ENCODE measurements around the gene DNAJB14.

The DNAJB14 gene

DNA sequence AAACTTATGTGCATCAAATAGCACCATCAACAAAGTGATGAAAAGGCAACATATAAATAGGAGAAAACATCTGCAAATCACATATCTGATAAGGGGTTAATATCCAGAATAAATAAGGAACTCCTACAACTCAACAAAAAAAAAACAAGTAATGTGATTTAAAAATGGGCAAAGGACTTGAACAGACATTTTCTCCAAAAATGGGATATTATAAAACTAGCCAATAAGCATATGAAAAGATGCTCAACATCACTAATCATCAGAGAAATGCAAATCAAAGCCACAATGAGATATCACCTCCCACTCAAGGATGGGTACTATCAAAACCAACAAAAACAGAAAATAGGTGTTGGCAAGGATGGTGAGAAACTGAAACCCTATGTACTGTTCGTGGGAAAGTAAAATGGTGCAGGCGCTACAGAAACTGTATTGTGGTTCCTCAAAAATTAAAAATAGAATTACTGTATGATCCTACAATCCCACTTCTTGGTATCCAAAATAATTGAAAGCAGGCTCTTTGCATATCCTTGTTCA lies 2.4 kb downstream of the DNAJB14 start:
- DNase-seq (ENCODE audit: low read depth): no peak

GRCh38 chr4:99938243-99938753 lies 8.1 kb downstream of the DNAJB14 start:
- DNase-seq (ENCODE audit: low read depth): no peak

GRCh38 chr4:99934891-99935290 lies 11.5 kb downstream of the DNAJB14 start:
- no peak for DNase-seq (ENCODE audit: low read depth)

DNA sequence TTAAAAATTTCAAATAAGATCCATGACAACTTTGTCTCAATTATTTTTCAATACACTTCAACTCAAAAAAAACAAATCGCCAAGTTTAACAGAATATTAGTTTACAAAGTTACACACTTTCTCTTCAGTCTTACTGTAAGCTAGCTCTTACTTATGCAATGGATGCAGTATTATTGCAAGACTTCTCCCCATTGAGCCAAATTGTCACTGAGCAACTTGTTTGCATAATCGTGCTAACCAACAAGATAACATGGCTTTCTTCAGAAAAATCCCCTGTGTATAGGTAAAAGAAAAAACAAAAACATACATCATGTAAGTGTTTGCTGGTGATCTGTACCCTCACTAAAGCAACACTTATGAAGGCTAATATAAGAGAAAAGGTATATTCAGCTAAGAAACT lies 18.9 kb downstream of the DNAJB14 start:
- no peak for DNase-seq (ENCODE audit: low read depth)

GRCh38 chr4:99921174-99921573 lies 25.2 kb downstream of the DNAJB14 start:
- DNase-seq (ENCODE audit: low read depth): no peak

DNA sequence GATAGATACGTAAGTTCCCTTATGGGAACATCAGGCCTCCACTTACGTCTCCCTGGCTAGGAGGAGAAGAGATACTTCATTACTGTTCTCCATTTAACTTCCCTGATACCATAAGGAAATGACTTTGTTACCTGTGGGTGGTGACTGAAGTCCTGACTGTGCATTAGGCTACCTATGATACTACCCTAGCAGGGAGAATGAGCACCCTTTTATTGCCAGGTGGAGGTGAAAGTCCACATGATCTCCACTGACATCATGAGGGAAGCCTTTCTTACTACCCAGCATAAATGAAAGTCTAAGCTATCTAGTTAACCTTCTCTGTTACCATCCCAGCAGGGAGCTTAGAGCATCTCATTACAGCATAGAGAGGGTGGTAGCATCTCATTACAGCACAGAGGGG lies 27.8 kb downstream of the DNAJB14 start:
- DNase-seq (ENCODE audit: low read depth): no peak

GRCh38 chr4:99917575-99917974 lies 28.8 kb downstream of the DNAJB14 start:
- DNase-seq (ENCODE audit: low read depth): no peak

DNA sequence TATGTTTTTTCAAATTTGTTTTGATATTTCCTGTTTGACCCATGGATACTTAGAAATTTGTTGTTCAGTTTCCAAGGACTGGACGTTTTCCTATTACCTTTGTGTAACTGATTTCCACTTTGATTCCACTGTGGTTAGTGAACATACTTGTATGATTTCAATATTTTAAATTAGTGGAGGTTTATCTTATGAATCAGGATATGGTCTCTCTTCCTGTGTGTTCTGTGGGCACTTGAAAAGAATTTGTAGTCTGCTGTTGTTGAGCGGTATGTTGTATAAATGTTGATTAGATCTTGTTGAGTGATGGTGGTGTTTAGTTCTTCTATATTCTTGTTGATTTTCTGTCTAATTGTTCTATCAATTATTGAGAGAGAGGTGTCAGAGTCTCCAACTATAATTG lies 31.0 kb downstream of the DNAJB14 start:
- DNase-seq (ENCODE audit: low read depth): no peak

DNA sequence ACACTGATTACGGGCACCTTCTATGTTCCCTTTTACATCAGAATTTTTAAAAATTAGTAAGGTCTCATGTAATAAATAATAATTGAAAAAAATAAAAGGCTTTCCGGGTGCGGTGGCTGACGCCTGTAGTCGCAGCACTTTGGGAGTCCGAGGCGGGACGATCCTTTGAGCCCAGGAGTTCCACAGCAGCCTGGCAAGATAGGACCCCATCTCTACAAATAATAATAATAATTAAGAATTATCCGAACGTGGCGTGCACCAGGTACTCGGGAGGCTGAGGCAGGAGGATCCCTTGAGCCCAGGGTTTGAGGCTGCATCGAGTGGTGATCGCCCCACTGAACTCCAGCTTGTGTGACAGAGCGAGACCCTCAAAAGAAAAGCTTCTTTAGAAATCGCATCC lies 51.4 kb downstream of the DNAJB14 start:
- DNase-seq (ENCODE audit: low read depth): no peak

- no peak for DNase-seq (ENCODE audit: low read depth)
These were observed 52.0 kb downstream of the DNAJB14 start, which contains the start of gene LAMTOR3 for GRCh38 chr4:99894161-99894997. TSS of gene LAMTOR3 (minus strand) at chr4:99894427. CDS start at chr4:99893963, 464 bp downstream.

DNA sequence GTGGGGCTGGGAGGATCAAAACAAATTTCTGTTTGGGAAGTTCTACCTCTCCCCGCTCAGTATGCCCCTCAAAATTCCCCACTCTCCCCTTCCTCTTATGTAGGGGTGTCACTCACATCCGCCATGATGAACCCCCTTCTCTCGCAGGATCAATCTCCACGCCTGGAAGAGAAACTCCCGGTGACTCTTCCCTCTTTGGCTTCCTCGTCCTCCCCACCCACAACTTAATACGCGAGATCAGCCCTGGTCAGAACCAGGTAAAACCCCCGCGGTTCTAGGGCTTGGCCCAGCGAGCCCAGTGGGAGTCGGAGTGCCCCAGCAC lies 52.6 kb downstream of the DNAJB14 start:
- no peak for DNase-seq (ENCODE audit: low read depth)

DNA sequence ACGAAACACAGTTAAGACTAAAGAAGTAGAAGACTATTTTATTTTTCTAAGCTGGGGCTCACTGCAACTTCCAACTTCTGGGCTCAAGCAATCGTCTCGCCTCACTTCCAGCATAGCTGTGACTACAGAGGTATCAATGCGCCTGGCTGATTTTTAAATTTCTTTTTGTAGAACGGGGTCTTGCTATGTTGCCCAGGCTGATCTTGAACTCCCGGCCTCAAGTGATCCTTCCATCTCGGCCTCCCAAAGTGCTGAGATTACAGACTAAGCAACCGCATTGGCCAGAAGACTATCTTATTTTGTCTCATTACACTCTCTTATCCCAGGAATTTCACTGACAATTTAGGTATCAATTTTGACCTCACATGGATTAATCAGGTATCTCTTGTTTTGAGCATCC lies 53.4 kb downstream of the DNAJB14 start:
- no peak for DNase-seq (ENCODE audit: low read depth)

DNA sequence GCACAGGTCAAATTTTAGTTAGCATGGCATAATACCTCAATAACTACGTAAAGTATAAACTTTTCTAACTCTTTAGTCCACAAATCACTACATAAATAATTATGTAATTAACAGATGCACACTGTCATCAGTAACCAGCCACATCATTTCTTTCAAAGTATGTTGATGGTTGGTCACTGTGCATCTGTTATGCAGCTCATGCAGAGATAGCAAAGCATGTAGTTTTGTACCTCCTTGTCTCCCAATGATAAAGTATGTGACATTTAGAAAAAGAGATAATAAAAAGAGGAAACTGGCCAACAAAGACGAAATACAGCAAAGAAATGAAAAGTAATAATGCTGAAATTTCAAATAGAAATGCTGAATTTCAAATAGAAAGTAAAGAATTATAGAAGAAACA lies 55.1 kb downstream of the DNAJB14 start:
- no peak for DNase-seq (ENCODE audit: low read depth)

DNA sequence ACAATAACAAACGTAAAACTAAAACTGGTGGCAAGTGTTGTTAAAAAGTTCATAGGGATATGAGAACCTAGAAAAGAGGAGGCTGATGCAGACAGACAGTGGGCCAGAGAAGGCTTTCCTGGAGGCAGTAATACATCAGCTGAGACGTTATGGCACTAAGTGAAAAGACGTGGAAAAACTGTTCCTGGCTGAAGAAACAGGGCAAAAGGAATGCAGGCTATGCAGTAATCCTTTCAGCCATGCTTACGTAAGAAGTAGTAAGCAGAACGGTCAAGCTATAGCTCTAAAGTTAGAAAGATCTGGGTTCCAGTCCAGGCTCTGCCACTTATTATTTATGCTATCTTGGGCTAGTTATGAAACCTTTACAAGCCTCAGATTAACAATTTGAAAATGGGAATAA lies 58.6 kb downstream of the DNAJB14 start:
- no peak for DNase-seq (ENCODE audit: low read depth)

DNA sequence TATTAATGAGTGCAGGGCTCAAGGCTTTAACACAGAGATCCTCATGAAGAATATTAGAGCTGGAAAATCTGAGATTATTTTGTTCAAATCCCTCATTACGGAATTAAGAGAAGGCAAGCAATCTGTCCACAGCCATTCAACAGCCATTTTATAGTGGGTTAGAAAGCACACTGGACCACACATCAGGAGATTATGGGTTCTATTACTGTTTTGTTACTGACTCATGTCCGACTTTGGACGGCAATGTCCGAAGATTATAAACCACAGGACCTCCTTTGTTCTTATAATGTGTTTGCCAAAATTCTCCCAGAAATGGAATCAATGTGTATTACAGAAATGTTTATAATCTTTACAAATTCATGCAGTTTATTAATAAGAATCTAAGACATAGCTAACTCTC lies 60.3 kb downstream of the DNAJB14 start:
- DNase-seq (ENCODE audit: low read depth): no peak

GRCh38 chr4:99885687-99886086 lies 60.7 kb downstream of the DNAJB14 start:
- no peak for DNase-seq (ENCODE audit: low read depth)

- DNase-seq (ENCODE audit: low read depth): no peak
These were observed 61.3 kb downstream of the DNAJB14 start for GRCh38 chr4:99885063-99885664.

- DNase-seq (ENCODE audit: low read depth): no peak
These were observed 67.0 kb downstream of the DNAJB14 start for GRCh38 chr4:99879458-99879857.

DNA sequence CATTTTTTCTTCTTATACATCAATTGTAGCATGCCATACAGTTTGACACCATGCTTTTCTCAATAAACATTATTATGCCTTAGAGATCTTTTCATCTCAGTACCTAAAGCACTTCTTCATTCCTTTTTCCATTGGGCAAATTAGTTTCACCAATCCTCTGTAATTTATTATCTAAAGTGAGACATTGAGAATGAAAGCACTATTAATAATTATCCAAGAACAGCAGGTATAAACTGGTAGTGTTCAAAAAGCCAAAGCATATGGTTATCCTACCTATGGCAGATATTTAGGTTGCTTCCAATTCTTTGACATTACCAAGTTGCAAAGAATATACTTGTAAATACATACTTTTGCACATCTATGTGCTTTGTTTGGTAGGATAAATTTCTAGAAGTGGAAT lies 67.8 kb downstream of the DNAJB14 start:
- DNase-seq (ENCODE audit: low read depth): no peak

DNA sequence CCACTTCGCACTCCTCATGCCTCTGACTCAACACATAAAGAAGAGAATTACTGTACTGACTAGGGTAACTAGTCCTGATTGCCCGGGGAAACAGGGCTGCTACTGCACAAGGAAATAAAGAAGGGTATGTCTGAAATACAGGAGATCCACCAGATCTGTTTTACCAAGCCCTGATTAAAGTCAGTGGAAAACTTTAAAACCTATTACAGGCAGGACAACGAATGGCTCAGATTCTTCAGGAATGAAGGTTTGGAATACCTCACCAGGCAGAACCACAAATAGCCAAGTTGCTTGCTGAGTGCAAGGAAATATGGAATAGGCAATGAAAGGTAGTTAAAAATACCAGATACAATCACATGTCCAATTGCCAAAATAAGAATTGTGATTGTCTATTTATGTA lies 69.5 kb downstream of the DNAJB14 start:
- no peak for DNase-seq (ENCODE audit: low read depth)

DNA sequence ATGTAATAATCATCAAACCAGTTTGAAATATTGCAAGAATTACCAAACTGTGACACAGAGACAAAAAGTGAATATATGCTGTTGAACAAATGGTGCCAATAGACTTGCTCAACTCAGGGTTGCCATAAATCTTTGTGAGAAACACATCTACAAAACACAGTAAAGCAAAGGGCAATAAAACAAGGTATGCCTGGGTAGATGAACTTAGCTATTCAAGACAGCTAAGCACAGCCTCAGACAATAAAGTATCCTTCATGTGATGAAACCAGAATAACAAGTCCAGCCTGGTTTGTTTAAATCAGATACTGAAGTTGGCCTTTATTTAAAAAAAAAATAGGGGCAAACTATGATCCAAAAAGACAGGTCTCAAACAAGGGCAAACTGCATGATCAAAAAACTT lies 71.3 kb downstream of the DNAJB14 start:
- DNase-seq (ENCODE audit: low read depth): no peak

- no peak for DNase-seq (ENCODE audit: low read depth)
These were observed 73.8 kb downstream of the DNAJB14 start for GRCh38 chr4:99872570-99872969.

DNA sequence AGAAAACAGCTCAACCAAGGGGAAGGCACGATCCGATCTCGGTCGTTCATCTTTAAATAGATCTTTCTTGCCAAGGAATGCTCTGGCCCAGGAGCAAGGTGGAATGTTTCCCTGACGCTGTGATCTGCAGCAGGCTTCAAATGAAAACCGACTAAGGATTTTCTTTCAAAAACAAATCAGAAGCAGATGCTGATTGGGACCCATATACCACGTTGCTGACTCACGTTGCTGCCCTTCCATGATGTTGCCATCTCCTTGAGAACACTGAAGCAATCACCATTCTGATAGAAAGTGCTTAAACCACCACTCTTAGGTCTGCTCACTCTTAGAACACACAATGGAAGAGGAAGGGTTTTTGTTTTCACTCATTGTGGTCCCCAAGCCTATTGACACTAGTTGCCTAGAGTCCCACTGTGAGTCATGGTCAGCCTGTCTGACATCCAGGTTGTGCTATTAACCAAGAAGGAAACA lies 78.3 kb downstream of the DNAJB14 start:
- DNase-seq (ENCODE audit: low read depth): no peak
